Tibial nerve (tissue), 3 donors: ENCODE results near the gene MOGAT3.

Experiments used
- CTCF ChIP-seq, 5 experiments: fragments of 200-600 bp in 3 of 5; fragments of 450-650 bp in 2 of 5; sonication (generic) in 3 of 5; IDR thresholded peaks; one replicate each; pipeline ENCODE4 v1.5.1; 2016 to 2019; ENCODE audit warnings: antibody characterized with exemption in 5 of 5, mild to moderate bottlenecking in 3 of 5, moderate library complexity in 2 of 5
- POLR2A ChIP-seq, 2 donors: fragments of 450-650 bp; IDR thresholded peaks; one replicate each; pipeline ENCODE4 v1.6.1; 2017; ENCODE audit warnings: antibody characterized with exemption in 2 of 2, mild to moderate bottlenecking in 2 of 2, moderate library complexity in 2 of 2

GRCh38 chr7:101160910-101161309, 39.9 kb downstream of the MOGAT3 start:
- TF ChIP-seq CTCF (IDR thresholded peaks at IDR 0.05): no peak
- TF ChIP-seq POLR2A (IDR thresholded peaks at IDR 0.05): no peak
